GM23338 (cell line): ENCODE data around the gene DOCK2. TPM values are rescaled to one million over a fixed set of nuclear protein-coding genes. Genes with fewer than 3 reads are reported as not detected.

ENCODE experiments used
- ATAC-seq: fragments of 200-7000 bp; cut with Tn5 transposase; 3 replicates; pipeline ENCODE4 v1.9.1; 2020
- DNase-seq: peaks from one replicate; pipeline ENCODE4 v3.0.0-alpha.2; 2015; ENCODE audit warnings: low spot score
- H2AFZ ChIP-seq: fragments of 200-600 bp; sonication (generic); 2 replicates; pipeline ENCODE4 v1.8.0; 2016; ENCODE audit warnings: antibody characterized with exemption, mild to moderate bottlenecking, moderate library complexity
- H3F3A ChIP-seq: fragments of 200-600 bp; sonication (generic); replicated peaks from 2 replicates; pipeline ENCODE4 v1.8.0; 2017; ENCODE audit warnings: antibody characterized with exemption, mixed run types, low read depth
- H3K27ac ChIP-seq: fragments of 200-600 bp; sonication (generic); 2 replicates; pipeline ENCODE4 v1.6.1; 2016; ENCODE audit warnings: low read depth
- H3K27me3 ChIP-seq: fragments of 200-600 bp; sonication (generic); 2 replicates; pipeline ENCODE4 v1.8.0; 2016; ENCODE audit warnings: mild to moderate bottlenecking, mixed run types, moderate library complexity; ENCODE audit not compliant: insufficient read depth
- H3K36me3 ChIP-seq: fragments of 200-600 bp; sonication (generic); 2 replicates; pipeline ENCODE4 v1.8.0; 2016; ENCODE audit warnings: mild to moderate bottlenecking; ENCODE audit not compliant: insufficient read depth
- H3K4me1 ChIP-seq: fragments of 200-600 bp; sonication (generic); 2 replicates; pipeline ENCODE4 v1.8.0; 2016; ENCODE audit warnings: mild to moderate bottlenecking, moderate library complexity; ENCODE audit not compliant: insufficient read depth
- H3K4me2 ChIP-seq: fragments of 200-600 bp; sonication (generic); 2 replicates; pipeline ENCODE4 v1.7.1; 2017; ENCODE audit warnings: mixed run types
- H3K4me3 ChIP-seq: fragments of 200-600 bp; sonication (generic); 2 replicates; pipeline ENCODE4 v1.6.1; 2016; ENCODE audit warnings: mixed run types
- H3K79me2 ChIP-seq: fragments of 200-600 bp; sonication (generic); replicated peaks from 2 replicates; pipeline ENCODE4 v1.8.0; 2017; ENCODE audit warnings: mild to moderate bottlenecking; ENCODE audit not compliant: insufficient read depth
- H3K9me2 ChIP-seq: fragments of 200-600 bp; sonication (generic); 2 replicates; pipeline ENCODE4 v1.8.0; 2017; ENCODE audit not compliant: insufficient read depth
- H4K20me1 ChIP-seq: fragments of 200-600 bp; sonication (generic); replicated peaks from 2 replicates; pipeline ENCODE4 v1.8.0; 2017; ENCODE audit warnings: mild to moderate bottlenecking; ENCODE audit not compliant: insufficient read depth
- H3K27ac Mint-ChIP-seq: 2 replicates; pipeline ENCODE4 v1.8.0; 2020; ENCODE audit warnings: inconsistent platforms, mild to moderate bottlenecking, moderate library complexity, mixed read lengths
- H3K27me3 Mint-ChIP-seq: 3 replicates; pipeline ENCODE4 v1.8.0; 2022; ENCODE audit warnings: low read depth, mild to moderate bottlenecking, moderate library complexity, mixed read lengths, inconsistent platforms; ENCODE audit not compliant: insufficient read depth, poor library complexity
- H3K36me3 Mint-ChIP-seq: 3 replicates; pipeline ENCODE4 v1.8.0; 2021; ENCODE audit warnings: low read depth, mild to moderate bottlenecking, inconsistent platforms, moderate library complexity, mixed read lengths
- H3K4me1 Mint-ChIP-seq: 3 replicates; pipeline ENCODE4 v1.8.0; 2020; ENCODE audit warnings: mild to moderate bottlenecking, inconsistent platforms, mixed read lengths
- H3K4me3 Mint-ChIP-seq: 3 replicates; pipeline ENCODE4 v1.8.0; 2021; ENCODE audit warnings: moderate library complexity, mild to moderate bottlenecking, inconsistent platforms, mixed read lengths
- H3K9me3 Mint-ChIP-seq: 3 replicates; pipeline ENCODE4 v1.8.0; 2020; ENCODE audit warnings: moderate library complexity, mild to moderate bottlenecking, inconsistent platforms, mixed read lengths
- CREB1 ChIP-seq: fragments of 250-450 bp; sonication (Bioruptor Pico); IDR thresholded peaks from 2 replicates; pipeline ENCODE4 v1.5.0; 2020; ENCODE audit warnings: low read depth, mild to moderate bottlenecking, moderate library complexity
- ETS1 ChIP-seq: IDR thresholded peaks from 2 replicates; pipeline ENCODE4 v1.6.1; 2016; ENCODE audit warnings: antibody characterized with exemption
- EZH2 ChIP-seq: fragments of 200-600 bp; sonication (generic); IDR thresholded peaks from one replicate; pipeline ENCODE4 v1.8.0; 2017; ENCODE audit warnings: antibody characterized with exemption, mild to moderate bottlenecking, low read depth; ENCODE audit not compliant: unreplicated experiment
- EZH2phosphoT487 ChIP-seq: fragments of 200-600 bp; sonication (generic); IDR thresholded peaks from one replicate; pipeline ENCODE4 v1.8.1; 2018; ENCODE audit warnings: antibody characterized with exemption; ENCODE audit not compliant: unreplicated experiment
- JUNB ChIP-seq: IDR thresholded peaks from one replicate; pipeline ENCODE4 v1.6.1; 2016; ENCODE audit warnings: antibody characterized with exemption; ENCODE audit not compliant: unreplicated experiment
- NANOG ChIP-seq: IDR thresholded peaks from 2 replicates; pipeline ENCODE4 v1.6.1; 2016; ENCODE audit warnings: antibody characterized with exemption, borderline replicate concordance
- POLR2AphosphoS5 ChIP-seq: IDR thresholded peaks from 2 replicates; pipeline ENCODE4 v1.6.1; 2016; ENCODE audit warnings: antibody characterized with exemption, low read depth
- STAT1 ChIP-seq: IDR thresholded peaks from one replicate; pipeline ENCODE4 v1.6.1; 2016; ENCODE audit warnings: antibody characterized with exemption; ENCODE audit not compliant: unreplicated experiment
- ZNF114 ChIP-seq: fragments of 250-450 bp; sonication (Bioruptor Pico); IDR thresholded peaks from 2 replicates; pipeline ENCODE4 v1.5.0; 2020; ENCODE audit warnings: mild to moderate bottlenecking, moderate library complexity
- ZNF331 ChIP-seq: fragments of 250-450 bp; sonication (Bioruptor Pico); IDR thresholded peaks from 2 replicates; pipeline ENCODE4 v1.5.0; 2020; ENCODE audit warnings: low read depth, mild to moderate bottlenecking, moderate library complexity
- ZNF462 ChIP-seq: fragments of 250-450 bp; sonication (Bioruptor Pico); IDR thresholded peaks from 2 replicates; pipeline ENCODE4 v1.5.0; 2020; ENCODE audit warnings: mild to moderate bottlenecking, moderate library complexity
- polyA plus RNA-seq: library from polyadenylated mRNA; unstranded; fragments of >200 nt; fragmentation: Nextera tagmentation; extraction: Ambion mirVana; gene quantifications from 2 replicates; pipeline ENCODE4 v1.2.1, GENCODE V29; 2016
- total RNA-seq: library from RNA; depleted of rRNA; stranded (reverse); fragments of >200 nt; shearing (Covaris generic); gene quantifications from 2 replicates; pipeline ENCODE4 v1.2.3, GENCODE V29; 2014
- TF ChIP-seq, protein P1 (sequence below): IDR thresholded peaks from one replicate; pipeline ENCODE4 v1.6.1; 2018; ENCODE audit warnings: antibody characterized with exemption; ENCODE audit not compliant: unreplicated experiment
- TF ChIP-seq, protein P2 (sequence below), 2 experiments: fragments of 200-600 bp in 1 of 2; sonication (generic) in 1 of 2; conservative IDR thresholded peaks; 2 replicates each; pipeline versions ENCODE4 v1.5.1 to v1.6.1; 2016 to 2017; ENCODE audit warnings: antibody characterized with exemption in 2 of 2, low read depth in 2 of 2, mild to moderate bottlenecking in 2 of 2, moderate library complexity in 1 of 2

The DOCK2 gene
- total and polyA plus RNA-seq, 2 experiments from 2014 or later: 3.7 to 9.4 TPM

DNA sequence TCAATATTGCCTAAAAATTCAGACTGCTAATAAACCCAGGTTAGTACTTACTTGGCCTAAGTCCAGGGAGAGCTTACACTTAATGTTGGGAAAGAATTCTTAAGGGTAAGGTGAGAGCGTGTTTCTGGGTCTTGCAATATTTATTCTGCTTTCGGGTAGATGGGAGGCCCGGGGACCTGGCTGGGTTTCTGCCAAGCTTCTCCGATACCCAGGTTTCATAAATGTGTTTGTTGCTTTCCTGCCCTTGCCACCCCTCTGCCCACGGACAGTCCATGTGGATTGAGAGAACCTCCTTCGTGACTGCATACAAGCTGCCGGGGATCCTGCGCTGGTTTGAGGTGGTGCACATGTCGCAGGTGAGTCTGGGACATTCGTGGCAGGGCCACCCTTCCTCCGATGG is 420.2 kb downstream of the DOCK2 start:
- Histone ChIP-seq H3K4me1 (no peaks in the 10 kb centered on the region), H3K4me3 (no peak overlapping the region), H3K27ac (no peak overlapping the region), H3K4me2 (no peak overlapping the region), H3F3A (no peaks in the 10 kb centered on the region), H3K36me3 (no peaks in the 10 kb centered on the region), H3K79me2 (no peaks in the 10 kb centered on the region), H3K27me3 (no peaks in the 10 kb centered on the region), H2AFZ (no peak overlapping the region), H4K20me1 (no peaks in the 10 kb centered on the region), H3K9me2 (no peaks in the 10 kb centered on the region)
- peaks cover 4% of the 10 kb centered on the region for H3K27me3 Mint-ChIP-seq
- H3K9me3 Mint-ChIP-seq: 0 out of 3 replicates have a peak, but pooled peaks cover 3% of the 10 kb centered on the region
- TF ChIP-seq, protein P1, sequence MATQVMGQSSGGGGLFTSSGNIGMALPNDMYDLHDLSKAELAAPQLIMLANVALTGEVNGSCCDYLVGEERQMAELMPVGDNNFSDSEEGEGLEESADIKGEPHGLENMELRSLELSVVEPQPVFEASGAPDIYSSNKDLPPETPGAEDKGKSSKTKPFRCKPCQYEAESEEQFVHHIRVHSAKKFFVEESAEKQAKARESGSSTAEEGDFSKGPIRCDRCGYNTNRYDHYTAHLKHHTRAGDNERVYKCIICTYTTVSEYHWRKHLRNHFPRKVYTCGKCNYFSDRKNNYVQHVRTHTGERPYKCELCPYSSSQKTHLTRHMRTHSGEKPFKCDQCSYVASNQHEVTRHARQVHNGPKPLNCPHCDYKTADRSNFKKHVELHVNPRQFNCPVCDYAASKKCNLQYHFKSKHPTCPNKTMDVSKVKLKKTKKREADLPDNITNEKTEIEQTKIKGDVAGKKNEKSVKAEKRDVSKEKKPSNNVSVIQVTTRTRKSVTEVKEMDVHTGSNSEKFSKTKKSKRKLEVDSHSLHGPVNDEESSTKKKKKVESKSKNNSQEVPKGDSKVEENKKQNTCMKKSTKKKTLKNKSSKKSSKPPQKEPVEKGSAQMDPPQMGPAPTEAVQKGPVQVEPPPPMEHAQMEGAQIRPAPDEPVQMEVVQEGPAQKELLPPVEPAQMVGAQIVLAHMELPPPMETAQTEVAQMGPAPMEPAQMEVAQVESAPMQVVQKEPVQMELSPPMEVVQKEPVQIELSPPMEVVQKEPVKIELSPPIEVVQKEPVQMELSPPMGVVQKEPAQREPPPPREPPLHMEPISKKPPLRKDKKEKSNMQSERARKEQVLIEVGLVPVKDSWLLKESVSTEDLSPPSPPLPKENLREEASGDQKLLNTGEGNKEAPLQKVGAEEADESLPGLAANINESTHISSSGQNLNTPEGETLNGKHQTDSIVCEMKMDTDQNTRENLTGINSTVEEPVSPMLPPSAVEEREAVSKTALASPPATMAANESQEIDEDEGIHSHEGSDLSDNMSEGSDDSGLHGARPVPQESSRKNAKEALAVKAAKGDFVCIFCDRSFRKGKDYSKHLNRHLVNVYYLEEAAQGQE: no peak
- TF ChIP-seq NANOG (no peak), EZH2 (no peak), ZNF462 (CRISPR knock-in tag) (no peak), ETS1 (no peak), JUNB (no peak), ZNF331 (CRISPR knock-in tag) (no peak), EZH2phosphoT487 (no peak), ZNF114 (CRISPR knock-in tag) (no peak), STAT1 (no peak), CREB1 (no peak), POLR2AphosphoS5 (no peak)
- TF ChIP-seq, protein P2, sequence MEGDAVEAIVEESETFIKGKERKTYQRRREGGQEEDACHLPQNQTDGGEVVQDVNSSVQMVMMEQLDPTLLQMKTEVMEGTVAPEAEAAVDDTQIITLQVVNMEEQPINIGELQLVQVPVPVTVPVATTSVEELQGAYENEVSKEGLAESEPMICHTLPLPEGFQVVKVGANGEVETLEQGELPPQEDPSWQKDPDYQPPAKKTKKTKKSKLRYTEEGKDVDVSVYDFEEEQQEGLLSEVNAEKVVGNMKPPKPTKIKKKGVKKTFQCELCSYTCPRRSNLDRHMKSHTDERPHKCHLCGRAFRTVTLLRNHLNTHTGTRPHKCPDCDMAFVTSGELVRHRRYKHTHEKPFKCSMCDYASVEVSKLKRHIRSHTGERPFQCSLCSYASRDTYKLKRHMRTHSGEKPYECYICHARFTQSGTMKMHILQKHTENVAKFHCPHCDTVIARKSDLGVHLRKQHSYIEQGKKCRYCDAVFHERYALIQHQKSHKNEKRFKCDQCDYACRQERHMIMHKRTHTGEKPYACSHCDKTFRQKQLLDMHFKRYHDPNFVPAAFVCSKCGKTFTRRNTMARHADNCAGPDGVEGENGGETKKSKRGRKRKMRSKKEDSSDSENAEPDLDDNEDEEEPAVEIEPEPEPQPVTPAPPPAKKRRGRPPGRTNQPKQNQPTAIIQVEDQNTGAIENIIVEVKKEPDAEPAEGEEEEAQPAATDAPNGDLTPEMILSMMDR (conservative IDR thresholded peaks at IDR 0.05; ENCODE audit: low read depth in 2 of 2): no peak
- DNase-seq (no peak), ATAC-seq (no peak)
- no peak overlapping the region for H3K4me3 Mint-ChIP-seq
- H3K27ac Mint-ChIP-seq: no peak overlapping the region
- H3K4me1 Mint-ChIP-seq: no peaks in the 10 kb centered on the region
- H3K36me3 Mint-ChIP-seq: no peaks in the 10 kb centered on the region; the same call in 2 of the 3 replicates
